Right atrium auricular region (tissue), 2 donors: ENCODE data around the gene LRRC75B. TPM values are rescaled to one million over a fixed set of nuclear protein-coding genes. Genes with fewer than 3 reads are reported as not detected.
"Not testable (repeated sequence)": the region's sequence is repeated elsewhere in the genome, so short reads cannot be mapped to it uniquely, and the experiment has no call there.

ENCODE experiments used
- DNase-seq: peaks from one replicate; pipeline ENCODE4 v3.0.0-alpha.2; 2019; ENCODE audit warnings: low spot score
- H3K27ac ChIP-seq, 2 donors: fragments of 200-600 bp; sonication (generic); 1 replicate in 1 of 2; 2 replicates in 1 of 2; pipeline ENCODE4 v1.5.1; 2016 to 2019
- H3K27me3 ChIP-seq, 2 donors: fragments of 200-600 bp; sonication (generic); one replicate each; pipeline versions ENCODE4 v1.5.1 to v1.6.0; 2017 to 2019
- H3K36me3 ChIP-seq: fragments of 200-600 bp; sonication (generic); one replicate; pipeline ENCODE4 v1.5.1; 2016
- H3K4me1 ChIP-seq, 2 donors: fragments of 200-600 bp; sonication (generic); one replicate each; pipeline versions ENCODE4 v1.5.1 to v1.6.0; 2017 to 2019
- H3K4me3 ChIP-seq, 2 donors: fragments of 200-600 bp; sonication (generic); 1 replicate in 1 of 2; 2 replicates in 1 of 2; pipeline ENCODE4 v1.5.1; 2017 to 2019; ENCODE audit warnings: mild to moderate bottlenecking in 1 of 2, moderate library complexity in 1 of 2
- H3K9me3 ChIP-seq, 2 donors: fragments of 200-600 bp; sonication (generic); one replicate each; pipeline ENCODE4 v1.5.1; 2019
- CTCF ChIP-seq, 2 donors: fragments of 200-600 bp; sonication (generic); IDR thresholded peaks; one replicate each; pipeline ENCODE4 v1.5.1; 2019; ENCODE audit warnings: antibody characterized with exemption in 2 of 2
- total RNA-seq, 2 donors: library from RNA; depleted of rRNA; stranded (reverse); fragments of >200 nt; gene quantifications; one replicate each; pipeline ENCODE4 v1.1.0, GENCODE V29; 2016

LRRC75B gene
- 1 to 10 TPM; 3.0 to 7.5 TPM for total RNA-seq

- H3K27ac ChIP-seq = peak within 1 kb of the TSS; percentile 81
- H3K4me1 ChIP-seq = peaks cover 0 to 10% of the 10 kb centered on the region in 2 donors
- peak within 1 kb of the TSS; percentile 65 to 68 for H3K4me3 ChIP-seq
- H3K36me3 ChIP-seq = peaks cover 2% of the 10 kb centered on the region
- no peak for TF ChIP-seq CTCF (IDR thresholded peaks at IDR 0.05)
- no peaks in the 10 kb centered on the region for H3K27me3 ChIP-seq
- peak; percentile 91 for DNase-seq
- H3K9me3 ChIP-seq = no peaks in the 10 kb centered on the region
Observed at GRCh38 chr22:24592851-24593558, at the start of gene LRRC75B. Gene LRRC75B, minus strand, starts transcription at chr22:24593073. Its CDS starts 34 bp downstream, at chr22:24593039.

- not testable (repeated sequence) for H3K27ac ChIP-seq, H3K4me1 ChIP-seq, H3K4me3 ChIP-seq, H3K9me3 ChIP-seq, H3K27me3 ChIP-seq, DNase-seq, H3K36me3 ChIP-seq
Observed at GRCh38 chr22:24642307-24642706, 49.4 kb upstream of the LRRC75B start.

- DNase-seq, H3K4me3 ChIP-seq: not testable (repeated sequence)
Observed at GRCh38 chr22:24636513-24636912, 43.6 kb upstream of the LRRC75B start.

GRCh38 chr22:24634776-24635389 is 42.0 kb upstream of the LRRC75B start:
- not testable (repeated sequence) for H3K27ac ChIP-seq

More at GRCh38 chr22:24636513-24636912, 43.6 kb upstream of the LRRC75B start:
- not testable (repeated sequence) for H3K9me3 ChIP-seq, H3K27me3 ChIP-seq, H3K36me3 ChIP-seq, H3K27ac ChIP-seq
- H3K4me1 ChIP-seq = peaks cover 0 to 17% of the 10 kb centered on the region in 2 donors

GRCh38 chr22:24633231-24634023 is 40.6 kb upstream of the LRRC75B start:
- DNase-seq, H3K27ac ChIP-seq, H3K36me3 ChIP-seq, H3K9me3 ChIP-seq, H3K27me3 ChIP-seq, H3K4me3 ChIP-seq: not testable (repeated sequence)
- H3K4me1 ChIP-seq = peaks cover 0 to 25% of the 10 kb centered on the region in 2 donors

More at GRCh38 chr22:24634776-24635389, 42.0 kb upstream of the LRRC75B start:
- not testable (repeated sequence) for DNase-seq, H3K36me3 ChIP-seq, H3K9me3 ChIP-seq, H3K4me3 ChIP-seq, H3K27me3 ChIP-seq
- peaks cover 0 to 25% of the 10 kb centered on the region in 2 donors for H3K4me1 ChIP-seq

- DNase-seq, H3K27me3 ChIP-seq, H3K27ac ChIP-seq, H3K36me3 ChIP-seq, H3K4me3 ChIP-seq, H3K9me3 ChIP-seq: not testable (repeated sequence)
- peaks cover 0 to 25% of the 10 kb centered on the region in 2 donors for H3K4me1 ChIP-seq
Observed at GRCh38 chr22:24632642-24633041, 39.8 kb upstream of the LRRC75B start.

GRCh38 chr22:24631430-24632122 is 38.7 kb upstream of the LRRC75B start:
- H3K4me1 ChIP-seq = peaks cover 0 to 25% of the 10 kb centered on the region in 2 donors
- peak; percentile 62 for DNase-seq
- H3K4me3 ChIP-seq, H3K27me3 ChIP-seq, H3K9me3 ChIP-seq, H3K27ac ChIP-seq, H3K36me3 ChIP-seq: not testable (repeated sequence)

GRCh38 chr22:24630812-24631427 is 38.0 kb upstream of the LRRC75B start:
- DNase-seq, H3K27me3 ChIP-seq, H3K9me3 ChIP-seq, H3K4me3 ChIP-seq, H3K27ac ChIP-seq, H3K36me3 ChIP-seq: not testable (repeated sequence)
- H3K4me1 ChIP-seq = peaks cover 0 to 25% of the 10 kb centered on the region in 2 donors

GRCh38 chr22:24629069-24629468 is 36.2 kb upstream of the LRRC75B start:
- not testable (repeated sequence) for H3K9me3 ChIP-seq, H3K36me3 ChIP-seq, DNase-seq, H3K27ac ChIP-seq, H3K4me3 ChIP-seq, H3K27me3 ChIP-seq
- peaks cover 0 to 25% of the 10 kb centered on the region in 2 donors for H3K4me1 ChIP-seq

- H3K4me1 ChIP-seq = peaks cover 0 to 23% of the 10 kb centered on the region in 2 donors
- not testable (repeated sequence) for H3K27ac ChIP-seq, DNase-seq, H3K36me3 ChIP-seq, H3K27me3 ChIP-seq, H3K4me3 ChIP-seq, H3K9me3 ChIP-seq
Observed at GRCh38 chr22:24627911-24628310, 35.0 kb upstream of the LRRC75B start.

GRCh38 chr22:24622596-24622995 is 29.7 kb upstream of the LRRC75B start:
- H3K9me3 ChIP-seq, H3K27me3 ChIP-seq, H3K4me3 ChIP-seq, H3K36me3 ChIP-seq, DNase-seq, H3K27ac ChIP-seq, H3K4me1 ChIP-seq: not testable (repeated sequence)

GRCh38 chr22:24621244-24621643 is 28.4 kb upstream of the LRRC75B start:
- not testable (repeated sequence) for DNase-seq, H3K27ac ChIP-seq, H3K36me3 ChIP-seq, H3K27me3 ChIP-seq, H3K4me3 ChIP-seq, H3K4me1 ChIP-seq, H3K9me3 ChIP-seq

- H3K4me3 ChIP-seq, H3K9me3 ChIP-seq, H3K27me3 ChIP-seq, DNase-seq, H3K27ac ChIP-seq, H3K36me3 ChIP-seq, H3K4me1 ChIP-seq: not testable (repeated sequence)
Observed at GRCh38 chr22:24614794-24615193, 21.9 kb upstream of the LRRC75B start.
